Subcutaneous adipose tissue (tissue), 4 donors: Measurements from ENCODE around the gene CD302. TPM values are rescaled to one million over a fixed set of nuclear protein-coding genes. Genes with fewer than 3 reads are reported as not detected.

Experiments
- total RNA-seq, 4 donors: library from RNA; depleted of rRNA; stranded (reverse); fragments of >200 nt; gene quantifications; one replicate each; pipeline ENCODE4 v1.1.0, GENCODE V29; 2016
- TF ChIP-seq, protein P1 (sequence below): fragments of 450-650 bp; IDR thresholded peaks from one replicate; pipeline ENCODE4 v1.5.1; 2016; ENCODE audit warnings: low read depth, mild to moderate bottlenecking, control low read depth, antibody characterized with exemption, moderate library complexity

CD302 gene
- total RNA-seq, 4 donors from 2014 or later = 88.9 to 270 (median 170) TPM

DNA sequence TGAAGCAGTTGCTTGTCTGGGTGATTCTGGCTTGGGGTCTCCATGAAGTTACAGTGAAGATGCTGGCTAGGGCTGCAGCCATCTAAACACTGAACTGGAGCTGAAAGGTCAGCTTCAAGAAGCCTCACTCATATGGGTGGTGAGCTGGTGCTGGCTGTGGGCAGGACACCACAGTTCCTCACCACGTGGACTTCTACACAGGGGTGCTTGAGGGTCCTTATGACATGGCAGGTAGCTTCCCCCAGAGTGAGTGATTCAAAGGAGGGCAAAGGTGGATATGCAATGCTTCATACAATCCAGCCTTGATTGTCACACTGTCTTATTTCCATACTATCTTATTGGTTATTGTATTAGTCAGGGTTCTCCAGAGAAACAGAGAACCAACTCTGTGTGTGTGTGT, 6.0 kb downstream of the CD302 start:
- TF ChIP-seq, protein P1, sequence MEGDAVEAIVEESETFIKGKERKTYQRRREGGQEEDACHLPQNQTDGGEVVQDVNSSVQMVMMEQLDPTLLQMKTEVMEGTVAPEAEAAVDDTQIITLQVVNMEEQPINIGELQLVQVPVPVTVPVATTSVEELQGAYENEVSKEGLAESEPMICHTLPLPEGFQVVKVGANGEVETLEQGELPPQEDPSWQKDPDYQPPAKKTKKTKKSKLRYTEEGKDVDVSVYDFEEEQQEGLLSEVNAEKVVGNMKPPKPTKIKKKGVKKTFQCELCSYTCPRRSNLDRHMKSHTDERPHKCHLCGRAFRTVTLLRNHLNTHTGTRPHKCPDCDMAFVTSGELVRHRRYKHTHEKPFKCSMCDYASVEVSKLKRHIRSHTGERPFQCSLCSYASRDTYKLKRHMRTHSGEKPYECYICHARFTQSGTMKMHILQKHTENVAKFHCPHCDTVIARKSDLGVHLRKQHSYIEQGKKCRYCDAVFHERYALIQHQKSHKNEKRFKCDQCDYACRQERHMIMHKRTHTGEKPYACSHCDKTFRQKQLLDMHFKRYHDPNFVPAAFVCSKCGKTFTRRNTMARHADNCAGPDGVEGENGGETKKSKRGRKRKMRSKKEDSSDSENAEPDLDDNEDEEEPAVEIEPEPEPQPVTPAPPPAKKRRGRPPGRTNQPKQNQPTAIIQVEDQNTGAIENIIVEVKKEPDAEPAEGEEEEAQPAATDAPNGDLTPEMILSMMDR = no peak

DNA sequence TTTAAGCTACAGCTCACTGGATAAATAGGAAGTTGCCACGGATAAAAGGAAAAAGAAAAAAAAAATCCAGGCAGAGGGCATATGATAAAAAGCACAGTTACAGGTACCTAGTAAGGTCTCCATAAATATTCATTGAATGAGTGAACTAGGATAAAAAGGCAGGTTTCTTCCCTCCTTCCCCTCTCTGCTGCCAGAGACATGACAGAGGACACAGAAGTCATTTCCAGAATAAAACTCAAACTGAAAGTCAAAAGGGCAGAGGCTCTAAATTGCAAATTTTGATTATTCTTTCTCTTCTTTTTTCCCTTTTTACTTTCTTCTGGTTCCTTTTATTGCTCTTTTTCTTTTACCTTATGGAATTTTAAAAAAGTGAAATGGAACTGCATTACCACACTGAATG, 7.7 kb downstream of the CD302 start:
- TF ChIP-seq, protein P1 = no peak

DNA sequence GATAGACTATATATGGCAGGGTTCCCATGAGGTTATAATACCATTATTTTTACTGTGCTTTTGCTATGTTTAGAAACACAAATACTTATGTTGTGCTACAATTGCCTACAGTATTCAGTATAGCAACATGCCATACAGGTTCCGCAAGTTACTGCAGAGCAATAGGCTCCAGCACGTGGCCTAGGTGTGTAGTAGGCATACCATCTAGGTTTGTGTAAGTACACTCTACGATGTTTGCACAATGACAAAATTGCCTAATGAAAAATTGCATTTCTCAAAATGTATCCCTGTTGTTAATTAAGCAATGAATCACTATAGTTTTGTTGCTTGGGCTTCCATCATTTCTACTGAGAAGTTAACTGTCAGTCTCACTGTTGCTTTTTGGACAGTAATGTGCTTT, 9.8 kb downstream of the CD302 start:
- TF ChIP-seq, protein P1 = no peak

DNA sequence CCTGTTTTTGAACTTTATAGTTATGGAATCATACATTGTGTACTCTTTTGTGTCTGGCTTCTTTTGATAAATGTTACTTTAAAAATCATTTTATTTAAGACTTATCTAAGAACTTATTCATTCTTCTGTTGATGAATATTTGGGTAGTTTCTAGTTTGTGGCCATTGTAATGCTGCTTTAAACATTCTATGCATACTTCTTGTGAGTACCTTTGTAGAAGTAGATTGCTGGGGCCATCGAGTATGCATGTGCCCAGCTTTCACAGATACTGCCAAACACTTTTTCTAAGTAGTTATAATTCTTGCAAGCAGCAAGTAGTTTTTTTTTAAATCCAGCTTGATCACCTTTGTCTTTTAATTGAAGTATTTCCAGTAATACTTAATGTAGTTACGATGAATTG, 11.1 kb downstream of the CD302 start:
- TF ChIP-seq, protein P1 = no peak

DNA sequence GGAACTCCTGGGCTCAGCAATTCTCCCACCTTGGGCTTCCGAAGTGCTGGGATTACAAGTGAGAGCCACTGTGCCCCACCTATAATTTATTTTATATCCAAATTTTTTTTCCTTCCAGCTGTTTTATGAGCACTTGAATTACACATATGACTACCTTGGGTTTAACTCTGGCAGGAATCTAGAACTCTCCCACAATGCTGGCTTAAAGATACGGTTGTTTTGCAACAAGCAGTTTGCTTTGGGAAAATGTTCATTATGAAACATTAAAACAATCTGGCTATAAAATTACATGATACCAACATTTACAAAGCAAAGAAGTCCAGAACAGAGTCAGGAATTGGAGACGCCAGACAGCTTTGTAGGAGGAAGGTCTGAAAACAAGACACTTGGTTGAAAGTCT, 12.8 kb downstream of the CD302 start:
- TF ChIP-seq, protein P1 = no peak

DNA sequence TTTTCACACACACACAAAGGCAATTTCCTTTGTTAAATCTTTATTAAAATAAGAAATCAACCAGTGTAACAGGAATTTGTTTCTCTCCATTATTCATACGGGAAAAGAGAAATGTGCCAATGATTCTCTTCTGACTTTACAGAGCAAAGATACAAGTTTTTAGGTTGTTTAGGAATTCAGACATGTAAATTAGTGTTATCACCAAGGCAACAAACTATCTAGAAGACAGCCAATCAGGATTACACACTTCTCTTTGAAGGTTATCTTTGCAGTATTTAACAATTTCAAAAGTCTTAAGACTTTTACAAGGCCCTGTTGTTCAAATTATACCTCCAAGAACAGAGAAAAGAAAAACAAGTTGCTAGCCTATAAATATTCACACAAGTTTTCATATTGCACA, 14.5 kb downstream of the CD302 start:
- TF ChIP-seq, protein P1 = no peak

DNA sequence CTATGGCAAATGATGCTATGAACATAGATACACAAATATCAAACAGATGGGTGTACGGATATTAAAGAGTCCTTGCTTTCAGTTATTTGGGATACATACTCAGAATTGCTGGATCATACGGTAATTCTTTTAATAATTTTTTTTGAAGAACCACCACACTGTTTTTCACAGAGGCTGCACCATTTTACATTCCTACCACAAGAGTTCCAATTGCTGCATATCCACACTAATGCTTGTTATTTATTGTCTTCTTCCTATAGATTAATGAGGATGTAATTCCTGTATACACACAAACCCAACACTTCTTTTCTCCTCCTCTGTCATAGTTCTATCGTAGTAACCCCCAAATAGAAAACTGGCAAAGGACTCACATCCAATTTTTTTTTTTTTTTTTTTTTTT, 21.7 kb downstream of the CD302 start:
- TF ChIP-seq, protein P1 = no peak
